ENCODE data around the gene TP53TG3.
"Not testable (repeated sequence)": the region's sequence is repeated elsewhere in the genome, so short reads cannot be mapped to it uniquely, and the experiment has no call there.

The TP53TG3 gene

GRCh38 chr16:32676065-32676464, at the start of gene TP53TG3:
TSS of gene TP53TG3 (minus strand) at chr16:32676165. CDS start at chr16:32676097, 68 bp downstream.
- not testable (repeated sequence) for DNase-seq

GRCh38 chr16:32650876-32651275, 25.1 kb downstream of the TP53TG3 start:
- not testable (repeated sequence) for DNase-seq

GRCh38 chr16:32647562-32647961, 28.4 kb downstream of the TP53TG3 start:
- not testable (repeated sequence) for DNase-seq

- not testable (repeated sequence) for DNase-seq
Measured at GRCh38 chr16:32646780-32647179, 29.2 kb downstream of the TP53TG3 start.

- not testable (repeated sequence) for DNase-seq
Measured at GRCh38 chr16:32646177-32646576, 29.8 kb downstream of the TP53TG3 start.

- DNase-seq: not testable (repeated sequence)
Measured at GRCh38 chr16:32645278-32645908, 30.6 kb downstream of the TP53TG3 start.

GRCh38 chr16:32644715-32645114, 31.2 kb downstream of the TP53TG3 start:
- DNase-seq: not testable (repeated sequence)

- not testable (repeated sequence) for DNase-seq
Measured at GRCh38 chr16:32637614-32638013, 38.4 kb downstream of the TP53TG3 start.

GRCh38 chr16:32632096-32632495, 43.9 kb downstream of the TP53TG3 start:
- DNase-seq: not testable (repeated sequence)
